D721Med (cell line): ENCODE data around the gene CD300A.

ENCODE experiments used
- DNase-seq: peaks from one replicate; pipeline ENCODE4 v3.0.0; 2011; ENCODE audit warnings: low spot score; ENCODE audit not compliant: insufficient read length
- FAIRE-seq: peaks from 2 replicates; lab custom pipeline; 2011; peaks lifted over from hg19 to GRCh38; lab: Jason Lieb, UNC
- CTCF ChIP-seq: IDR thresholded peaks from 2 replicates; pipeline ENCODE4 v1.5.1; 2012; ENCODE audit warnings: mild to moderate bottlenecking, control low read depth; ENCODE audit not compliant: insufficient read depth; ENCODE audit errors: missing control alignments

Gene CD300A

GRCh38 chr17:74520790-74521480 is 54.5 kb downstream of the CD300A start:
- no peak for TF ChIP-seq CTCF
- DNase-seq: no peak
- no peak for FAIRE-seq

GRCh38 chr17:74521701-74522201 is 55.3 kb downstream of the CD300A start:
- no peak for DNase-seq
- no peak for FAIRE-seq
- TF ChIP-seq CTCF: no peak

GRCh38 chr17:74522381-74523105 is 56.1 kb downstream of the CD300A start:
- TF ChIP-seq CTCF: no peak
- DNase-seq: no peak
- no peak for FAIRE-seq

GRCh38 chr17:74523308-74523707 is 56.9 kb downstream of the CD300A start:
- no peak for TF ChIP-seq CTCF
- no peak for FAIRE-seq

GRCh38 chr17:74524653-74525464 is 58.4 kb downstream of the CD300A start:
- no peak for FAIRE-seq
- DNase-seq: no peak
- no peak for TF ChIP-seq CTCF

More at GRCh38 chr17:74523308-74523707, 56.9 kb downstream of the CD300A start:
- DNase-seq: no peak

GRCh38 chr17:74525465-74525725 is 59.0 kb downstream of the CD300A start:
- TF ChIP-seq CTCF: no peak
- FAIRE-seq: no peak
- no peak for DNase-seq
